ENCODE measurements around the gene OR52K2. TPM values are rescaled to one million over a fixed set of nuclear protein-coding genes. Genes with fewer than 3 reads are reported as not detected.

Gene OR52K2
- total RNA-seq, 4 donors from 2014 or later, result 2.4 TPM; not detected in 3

GRCh38 chr11:4441515-4441914, 7.6 kb upstream of the OR52K2 start:
- no peak for TF ChIP-seq CTCF (IDR thresholded peaks at IDR 0.05; ENCODE audit: low read depth)

- TF ChIP-seq CTCF (IDR thresholded peaks at IDR 0.05; ENCODE audit: low read depth), result no peak
These were observed 5.7 kb upstream of the OR52K2 start for GRCh38 chr11:4443232-4443891.

- no peak for TF ChIP-seq CTCF (IDR thresholded peaks at IDR 0.05; ENCODE audit: low read depth)
These were observed 4.0 kb downstream of the OR52K2 start for GRCh38 chr11:4453118-4453517.

GRCh38 chr11:4454021-4454420, 4.9 kb downstream of the OR52K2 start:
- no peak for TF ChIP-seq CTCF (IDR thresholded peaks at IDR 0.05; ENCODE audit: low read depth)

GRCh38 chr11:4455419-4455818, 6.3 kb downstream of the OR52K2 start:
- no peak for TF ChIP-seq CTCF (IDR thresholded peaks at IDR 0.05; ENCODE audit: low read depth)

GRCh38 chr11:4459500-4459899, 10.4 kb downstream of the OR52K2 start:
- TF ChIP-seq CTCF (IDR thresholded peaks at IDR 0.05; ENCODE audit: low read depth), result no peak

- no peak for TF ChIP-seq CTCF (IDR thresholded peaks at IDR 0.05; ENCODE audit: low read depth)
These were observed 11.1 kb downstream of the OR52K2 start for GRCh38 chr11:4460151-4460550.

All from subcutaneous adipose tissue (tissue), 4 donors.